Esophagus squamous epithelium (tissue), 4 donors: ENCODE measurements around the gene VSIG10.

Experiments
- CTCF ChIP-seq, 6 experiments: fragments of 450-650 bp in 4 of 6; fragments of 200-600 bp in 2 of 6; sonication (generic) in 2 of 6; IDR thresholded peaks; one replicate each; pipeline ENCODE4 v1.5.1; 2016 to 2019; ENCODE audit warnings: antibody characterized with exemption in 6 of 6, mild to moderate bottlenecking in 4 of 6, moderate library complexity in 4 of 6
- POLR2A ChIP-seq, 4 donors: fragments of 450-650 bp; IDR thresholded peaks; one replicate each; pipeline ENCODE4 v1.6.1; 2017; ENCODE audit warnings: antibody characterized with exemption in 4 of 4, mild to moderate bottlenecking in 4 of 4, moderate library complexity in 3 of 4

- TF ChIP-seq CTCF (IDR thresholded peaks at IDR 0.05) = no peak
- TF ChIP-seq POLR2A (IDR thresholded peaks at IDR 0.05) = no peak
These were observed 42.6 kb downstream of the VSIG10 start, which contains the start of gene WSB2 for GRCh38 chr12:118061011-118061872.
